Measurements from ENCODE around the gene SMAP2.

DNA sequence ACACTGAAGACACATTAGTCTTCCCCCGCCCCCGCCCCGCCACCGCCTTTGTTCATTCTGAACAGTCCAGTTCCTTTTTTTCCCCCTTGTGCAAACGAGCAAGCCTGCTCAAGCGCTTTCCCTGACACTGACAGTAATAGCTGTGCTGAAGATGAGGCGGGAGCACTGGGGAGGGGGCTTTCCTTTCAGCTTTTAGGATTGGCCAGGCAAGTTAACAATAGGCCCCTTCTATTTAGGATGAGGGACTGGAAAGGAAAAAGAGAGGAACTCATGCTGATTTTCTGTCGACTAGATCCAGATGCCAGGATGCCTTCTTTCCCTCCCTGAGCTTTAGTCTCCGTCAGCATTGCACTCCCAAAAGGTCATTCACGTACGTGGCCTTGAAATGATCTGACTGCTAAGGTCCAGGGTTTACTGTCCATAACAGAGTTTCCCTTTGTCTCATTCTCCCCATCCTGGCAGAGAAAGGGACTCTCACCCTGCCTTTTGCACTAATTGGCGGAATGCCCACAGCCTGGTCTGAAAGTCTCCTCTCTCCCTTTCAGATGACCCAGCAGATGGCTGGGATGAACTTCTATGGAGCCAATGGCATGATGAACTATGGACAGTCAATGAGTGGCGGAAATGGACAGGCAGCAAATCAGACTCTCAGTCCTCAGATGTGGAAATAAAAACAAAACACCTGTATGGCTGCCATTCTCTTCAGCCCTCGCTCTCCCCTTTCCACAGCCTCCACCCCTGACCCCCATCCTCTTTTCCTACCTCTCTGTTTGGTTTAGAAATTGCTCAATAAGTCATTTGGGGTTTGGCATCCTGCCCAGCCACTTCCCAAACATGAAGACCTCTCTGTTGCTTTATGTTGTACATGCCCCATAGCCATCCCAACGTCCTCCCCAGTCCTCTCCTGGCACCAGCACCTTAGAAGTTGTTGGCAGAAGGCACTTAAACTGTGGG lies 48.2 kb downstream of the SMAP2 start:
- TF ChIP-seq, protein P1, sequence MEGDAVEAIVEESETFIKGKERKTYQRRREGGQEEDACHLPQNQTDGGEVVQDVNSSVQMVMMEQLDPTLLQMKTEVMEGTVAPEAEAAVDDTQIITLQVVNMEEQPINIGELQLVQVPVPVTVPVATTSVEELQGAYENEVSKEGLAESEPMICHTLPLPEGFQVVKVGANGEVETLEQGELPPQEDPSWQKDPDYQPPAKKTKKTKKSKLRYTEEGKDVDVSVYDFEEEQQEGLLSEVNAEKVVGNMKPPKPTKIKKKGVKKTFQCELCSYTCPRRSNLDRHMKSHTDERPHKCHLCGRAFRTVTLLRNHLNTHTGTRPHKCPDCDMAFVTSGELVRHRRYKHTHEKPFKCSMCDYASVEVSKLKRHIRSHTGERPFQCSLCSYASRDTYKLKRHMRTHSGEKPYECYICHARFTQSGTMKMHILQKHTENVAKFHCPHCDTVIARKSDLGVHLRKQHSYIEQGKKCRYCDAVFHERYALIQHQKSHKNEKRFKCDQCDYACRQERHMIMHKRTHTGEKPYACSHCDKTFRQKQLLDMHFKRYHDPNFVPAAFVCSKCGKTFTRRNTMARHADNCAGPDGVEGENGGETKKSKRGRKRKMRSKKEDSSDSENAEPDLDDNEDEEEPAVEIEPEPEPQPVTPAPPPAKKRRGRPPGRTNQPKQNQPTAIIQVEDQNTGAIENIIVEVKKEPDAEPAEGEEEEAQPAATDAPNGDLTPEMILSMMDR (IDR thresholded peaks at IDR 0.05; ENCODE audit: low read length), result no peak
- no peak for TF ChIP-seq EZH2phosphoT487 (IDR thresholded peaks at IDR 0.05; ENCODE audit: low read length)

Measured in MM.1S (cell line).